Type B pancreatic cell (in vitro differentiated cells): ENCODE measurements around the gene ZNF23. TPM values are rescaled to one million over a fixed set of nuclear protein-coding genes. Genes with fewer than 3 reads are reported as not detected.

ENCODE experiments used
- DNase-seq: peaks from one replicate; pipeline ENCODE4 v3.0.0; 2021; ENCODE audit warnings: mixed read lengths; ENCODE audit not compliant: unreplicated experiment; ENCODE audit errors: extremely low spot score
- H3K27ac Mint-ChIP-seq: 2 replicates; pipeline ENCODE4 v1.8.0; 2021; ENCODE audit warnings: mild to moderate bottlenecking, mixed read lengths
- H3K27me3 Mint-ChIP-seq: 2 replicates; pipeline ENCODE4 v1.8.0; 2021; ENCODE audit warnings: mixed read lengths
- H3K36me3 Mint-ChIP-seq: 2 replicates; pipeline ENCODE4 v1.8.0; 2021; ENCODE audit warnings: mixed read lengths
- H3K4me1 Mint-ChIP-seq: one replicate; pipeline ENCODE4 v1.8.0; 2021; ENCODE audit warnings: mixed read lengths; ENCODE audit not compliant: unreplicated experiment
- H3K4me3 Mint-ChIP-seq: 2 replicates; pipeline ENCODE4 v1.8.0; 2021; ENCODE audit warnings: mild to moderate bottlenecking, mixed read lengths
- H3K9me3 Mint-ChIP-seq: 2 replicates; pipeline ENCODE4 v1.8.0; 2021; ENCODE audit warnings: mixed read lengths
- total RNA-seq: library from RNA; stranded (reverse); gene quantifications from 2 replicates; pipeline ENCODE4 v1.2.1, GENCODE V29; 2021; ENCODE audit warnings: low replicate concordance
- TF ChIP-seq, protein P1 (sequence below): fragments of 200-600 bp; sonication (generic); conservative IDR thresholded peaks from 2 replicates; pipeline ENCODE4 v1.5.0; 2021; ENCODE audit warnings: antibody characterized with exemption, mild to moderate bottlenecking

ZNF23 gene
- total RNA-seq, 1 donor from 2014 or later, result 11.1 TPM

DNA sequence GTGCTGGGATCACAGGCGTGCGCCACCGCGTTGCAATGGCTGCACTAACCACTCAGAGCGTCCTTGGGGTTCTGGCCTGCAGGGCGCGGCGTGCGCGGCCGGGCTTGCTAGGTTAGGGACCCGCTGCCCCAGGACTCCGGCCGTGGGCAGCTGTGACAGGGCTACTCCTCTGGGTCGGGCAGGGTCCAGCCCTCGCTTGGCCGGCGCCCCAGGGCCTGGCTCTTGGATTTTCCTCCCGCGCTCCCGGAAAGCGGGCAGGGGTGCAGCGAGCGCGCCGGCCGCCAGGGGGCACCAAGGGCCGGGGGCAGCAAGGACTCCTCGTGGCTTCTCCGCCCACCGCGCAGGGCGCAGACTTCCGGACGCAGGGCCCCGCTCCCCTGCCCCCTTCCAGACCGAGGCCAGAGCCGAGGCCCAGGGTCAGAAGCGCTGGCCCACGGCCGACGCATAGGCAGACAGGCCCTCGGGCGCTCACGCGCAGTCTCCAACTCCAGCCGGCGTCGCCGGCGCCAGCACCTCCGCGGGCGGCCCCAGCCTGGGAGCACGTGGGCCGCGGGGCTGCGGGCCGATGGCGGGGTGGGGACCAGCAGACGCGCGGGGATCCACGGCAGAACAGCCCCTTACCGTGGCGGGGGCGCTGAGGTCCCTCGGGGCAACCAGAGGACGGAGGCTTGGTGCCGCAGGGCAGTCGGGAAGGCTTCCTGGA, 20.5 kb downstream of the ZNF23 start:
- TF ChIP-seq, protein P1, sequence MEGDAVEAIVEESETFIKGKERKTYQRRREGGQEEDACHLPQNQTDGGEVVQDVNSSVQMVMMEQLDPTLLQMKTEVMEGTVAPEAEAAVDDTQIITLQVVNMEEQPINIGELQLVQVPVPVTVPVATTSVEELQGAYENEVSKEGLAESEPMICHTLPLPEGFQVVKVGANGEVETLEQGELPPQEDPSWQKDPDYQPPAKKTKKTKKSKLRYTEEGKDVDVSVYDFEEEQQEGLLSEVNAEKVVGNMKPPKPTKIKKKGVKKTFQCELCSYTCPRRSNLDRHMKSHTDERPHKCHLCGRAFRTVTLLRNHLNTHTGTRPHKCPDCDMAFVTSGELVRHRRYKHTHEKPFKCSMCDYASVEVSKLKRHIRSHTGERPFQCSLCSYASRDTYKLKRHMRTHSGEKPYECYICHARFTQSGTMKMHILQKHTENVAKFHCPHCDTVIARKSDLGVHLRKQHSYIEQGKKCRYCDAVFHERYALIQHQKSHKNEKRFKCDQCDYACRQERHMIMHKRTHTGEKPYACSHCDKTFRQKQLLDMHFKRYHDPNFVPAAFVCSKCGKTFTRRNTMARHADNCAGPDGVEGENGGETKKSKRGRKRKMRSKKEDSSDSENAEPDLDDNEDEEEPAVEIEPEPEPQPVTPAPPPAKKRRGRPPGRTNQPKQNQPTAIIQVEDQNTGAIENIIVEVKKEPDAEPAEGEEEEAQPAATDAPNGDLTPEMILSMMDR, result no peak
- DNase-seq, result no peak
- Mint-ChIP-seq H3K36me3 (peaks cover 8% of the 10 kb centered on the region), H3K9me3 (peaks cover 11% of the 10 kb centered on the region), H3K27ac (no peak overlapping the region), H3K27me3 (peaks cover 25% of the 10 kb centered on the region), H3K4me1 (no peaks in the 10 kb centered on the region), H3K4me3 (no peak overlapping the region)

DNA sequence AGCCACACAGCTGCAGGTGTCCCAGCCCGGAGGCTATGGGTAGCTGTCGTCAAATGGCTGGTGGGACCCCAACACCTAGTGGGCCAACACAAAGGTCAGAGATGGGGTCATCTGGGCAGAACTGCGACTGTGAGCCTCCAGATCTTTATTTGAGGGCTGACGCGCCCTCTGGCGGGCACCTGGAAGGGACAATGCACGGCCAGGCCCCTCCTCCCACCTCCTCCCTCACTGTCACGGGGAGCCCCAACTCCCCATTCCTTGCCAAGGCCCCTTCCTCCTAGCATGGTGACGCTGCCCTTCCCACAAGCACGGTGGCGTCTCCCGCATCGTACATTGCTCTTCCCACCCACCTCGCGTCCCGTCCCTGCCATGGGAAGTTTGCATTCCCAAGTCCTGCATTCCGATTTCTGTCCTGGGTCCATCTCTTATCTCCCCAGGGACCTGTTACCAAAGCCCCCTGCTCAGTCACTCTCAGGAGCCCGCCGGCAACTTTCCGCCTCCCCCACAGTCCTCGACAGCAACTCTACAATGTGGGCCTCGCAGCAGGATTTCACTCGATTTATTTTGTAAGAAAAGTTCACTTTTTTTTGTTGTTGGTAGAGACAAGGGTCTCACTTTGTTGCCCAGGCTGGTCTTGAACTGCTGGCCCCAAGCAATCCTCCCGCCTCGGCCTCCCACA, 21.2 kb downstream of the ZNF23 start:
- DNase-seq, result no peak
- H3K9me3 Mint-ChIP-seq, result peaks cover 8% of the 10 kb centered on the region
- no peak overlapping the region for H3K27ac Mint-ChIP-seq
- TF ChIP-seq, protein P1, result peak; percentile 54
- no peaks in the 10 kb centered on the region for H3K4me1 Mint-ChIP-seq
- H3K27me3 Mint-ChIP-seq, result peaks cover 30% of the 10 kb centered on the region
- H3K4me3 Mint-ChIP-seq, result no peak overlapping the region
- H3K36me3 Mint-ChIP-seq, result peaks cover 8% of the 10 kb centered on the region

DNA sequence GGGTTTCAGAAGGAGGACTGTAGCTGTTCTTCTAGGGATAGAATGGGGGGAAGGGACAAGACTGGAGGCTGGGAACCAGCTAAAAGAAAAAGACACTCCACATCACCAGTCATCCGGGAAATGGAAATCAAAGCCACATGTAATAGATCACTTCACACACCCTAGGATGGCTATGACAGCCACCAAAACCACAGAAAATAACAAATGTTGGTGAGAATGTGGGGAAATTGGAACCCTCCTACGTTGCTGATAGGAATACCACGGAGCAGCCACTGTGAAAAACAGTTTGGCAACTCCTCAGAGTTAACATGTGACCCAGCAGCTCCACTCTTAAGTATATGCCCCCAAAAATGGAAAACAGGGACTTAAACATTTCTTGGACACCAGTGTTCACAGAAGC, 22.5 kb downstream of the ZNF23 start:
- TF ChIP-seq, protein P1, result no peak
- DNase-seq, result no peak
- H3K36me3 Mint-ChIP-seq, result peaks cover 6% of the 10 kb centered on the region
- H3K4me3 Mint-ChIP-seq, result no peak overlapping the region
- no peaks in the 10 kb centered on the region for H3K4me1 Mint-ChIP-seq
- H3K27ac Mint-ChIP-seq, result no peak overlapping the region
- H3K9me3 Mint-ChIP-seq, result peaks cover 6% of the 10 kb centered on the region
- H3K27me3 Mint-ChIP-seq, result peaks cover 32% of the 10 kb centered on the region

DNA sequence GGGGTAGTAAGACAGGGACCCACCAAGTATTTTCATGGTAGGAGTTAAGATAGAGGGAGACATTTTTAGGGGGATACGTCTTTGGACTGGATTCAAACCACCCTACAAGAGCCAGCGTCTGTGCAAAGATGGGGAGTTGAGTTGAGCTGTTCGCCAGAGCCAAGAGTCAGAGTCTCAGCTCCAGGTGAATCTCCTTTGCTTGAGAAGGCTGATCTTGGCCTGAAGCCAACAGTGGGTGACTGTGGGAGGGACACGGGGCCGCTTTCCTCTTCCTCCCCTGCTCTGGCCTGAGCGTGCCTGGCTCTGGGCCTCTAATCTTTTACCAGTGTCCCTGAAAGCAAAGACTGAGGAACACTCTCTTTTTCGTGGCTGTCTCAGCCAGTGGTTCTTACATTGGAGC, 25.6 kb downstream of the ZNF23 start:
- no peaks in the 10 kb centered on the region for H3K36me3 Mint-ChIP-seq
- TF ChIP-seq, protein P1, result no peak
- no peak overlapping the region for H3K4me3 Mint-ChIP-seq
- peaks cover 39% of the 10 kb centered on the region for H3K27me3 Mint-ChIP-seq
- DNase-seq, result no peak
- no peaks in the 10 kb centered on the region for H3K4me1 Mint-ChIP-seq
- no peaks in the 10 kb centered on the region for H3K9me3 Mint-ChIP-seq
- no peak overlapping the region for H3K27ac Mint-ChIP-seq

DNA sequence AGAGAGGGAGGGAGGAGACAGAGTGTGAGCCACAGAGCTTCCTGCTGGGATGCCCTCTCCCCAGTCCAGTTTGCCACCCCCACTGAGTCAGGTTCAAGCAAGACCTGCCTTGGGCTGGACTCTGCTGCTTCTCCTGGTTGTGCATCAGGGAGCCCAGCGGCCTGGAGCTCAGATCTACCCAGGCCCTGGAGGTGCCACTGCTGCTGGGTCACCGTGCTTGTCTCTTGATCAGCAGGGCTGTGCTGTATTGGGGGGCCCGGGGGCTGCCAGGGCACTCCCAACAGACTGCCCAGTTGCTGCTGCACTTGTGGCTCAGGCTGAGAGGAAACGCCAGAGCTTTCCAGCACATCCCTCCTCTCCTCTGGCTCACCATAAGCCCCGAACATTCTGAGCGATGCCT, 29.1 kb downstream of the ZNF23 start:
- H3K36me3 Mint-ChIP-seq, result no peaks in the 10 kb centered on the region
- TF ChIP-seq, protein P1, result no peak
- no peak overlapping the region for H3K27ac Mint-ChIP-seq
- H3K4me3 Mint-ChIP-seq, result no peak overlapping the region
- no peak for DNase-seq
- H3K4me1 Mint-ChIP-seq, result no peaks in the 10 kb centered on the region
- peaks cover 41% of the 10 kb centered on the region for H3K27me3 Mint-ChIP-seq
- H3K9me3 Mint-ChIP-seq, result no peaks in the 10 kb centered on the region
